Astrocyte of the spinal cord (primary cell): ENCODE measurements around the gene NCKAP5.

Experiments
- DNase-seq: peaks from one replicate; pipeline ENCODE4 v3.0.0; 2011; ENCODE audit warnings: low read depth, low spot score
- H3K4me3 ChIP-seq: 2 replicates; pipeline ENCODE4 v1.5.1; 2011; ENCODE audit warnings: low read depth, mild to moderate bottlenecking, low read length, moderate library complexity
- in situ Hi-C: cut with HindIII; loops from 2 replicates; pipeline ENCODE4 v1.10.0; 2017; ENCODE audit warnings: low sequenced_read_pairs
- TF ChIP-seq, protein P1 (sequence below): IDR thresholded peaks from 2 replicates; pipeline ENCODE4 v1.5.1; 2012; ENCODE audit warnings: low read depth, mild to moderate bottlenecking, low read length, inconsistent platforms

The NCKAP5 gene

DNA sequence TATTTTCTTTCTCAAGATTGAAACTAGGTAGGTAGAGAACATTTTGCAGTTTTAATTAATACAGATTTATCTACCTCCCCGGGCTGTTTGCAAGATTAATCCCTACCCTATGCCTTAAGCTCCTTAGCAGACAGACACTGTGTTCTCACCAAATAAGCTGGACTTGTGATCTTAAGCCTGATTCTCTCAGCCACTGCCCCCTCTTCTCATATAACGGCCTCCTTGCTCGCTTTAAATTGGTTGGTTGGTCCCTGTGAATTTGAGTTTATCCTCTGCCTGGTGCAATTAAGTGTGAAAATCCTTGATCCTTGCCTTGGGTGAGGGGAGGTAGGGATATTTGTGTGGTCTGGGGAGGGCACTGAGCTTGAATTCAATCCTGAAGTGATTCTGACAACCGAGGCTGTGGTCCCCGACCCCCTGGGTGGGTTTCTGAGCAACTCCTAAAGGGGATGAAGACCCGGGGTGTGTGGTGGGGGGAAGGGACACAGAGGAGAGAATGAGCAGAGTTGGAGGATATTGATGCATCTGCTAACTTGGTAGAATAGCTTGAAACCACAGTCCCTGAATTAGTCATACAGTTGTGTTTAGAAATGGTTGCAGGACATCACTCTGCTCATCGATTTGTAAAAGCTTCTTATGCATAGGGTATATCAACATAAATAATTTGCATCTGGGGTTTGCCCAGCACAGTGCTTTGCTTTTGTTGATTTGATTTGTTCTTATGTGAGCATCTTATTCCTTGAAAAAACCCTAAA, 36.9 kb upstream of the NCKAP5 start:
- in situ Hi-C loops, result no loop called here
- TF ChIP-seq, protein P1, sequence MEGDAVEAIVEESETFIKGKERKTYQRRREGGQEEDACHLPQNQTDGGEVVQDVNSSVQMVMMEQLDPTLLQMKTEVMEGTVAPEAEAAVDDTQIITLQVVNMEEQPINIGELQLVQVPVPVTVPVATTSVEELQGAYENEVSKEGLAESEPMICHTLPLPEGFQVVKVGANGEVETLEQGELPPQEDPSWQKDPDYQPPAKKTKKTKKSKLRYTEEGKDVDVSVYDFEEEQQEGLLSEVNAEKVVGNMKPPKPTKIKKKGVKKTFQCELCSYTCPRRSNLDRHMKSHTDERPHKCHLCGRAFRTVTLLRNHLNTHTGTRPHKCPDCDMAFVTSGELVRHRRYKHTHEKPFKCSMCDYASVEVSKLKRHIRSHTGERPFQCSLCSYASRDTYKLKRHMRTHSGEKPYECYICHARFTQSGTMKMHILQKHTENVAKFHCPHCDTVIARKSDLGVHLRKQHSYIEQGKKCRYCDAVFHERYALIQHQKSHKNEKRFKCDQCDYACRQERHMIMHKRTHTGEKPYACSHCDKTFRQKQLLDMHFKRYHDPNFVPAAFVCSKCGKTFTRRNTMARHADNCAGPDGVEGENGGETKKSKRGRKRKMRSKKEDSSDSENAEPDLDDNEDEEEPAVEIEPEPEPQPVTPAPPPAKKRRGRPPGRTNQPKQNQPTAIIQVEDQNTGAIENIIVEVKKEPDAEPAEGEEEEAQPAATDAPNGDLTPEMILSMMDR, result no peak
- H3K4me3 ChIP-seq, result no peak overlapping the region
- no peak for DNase-seq

DNA sequence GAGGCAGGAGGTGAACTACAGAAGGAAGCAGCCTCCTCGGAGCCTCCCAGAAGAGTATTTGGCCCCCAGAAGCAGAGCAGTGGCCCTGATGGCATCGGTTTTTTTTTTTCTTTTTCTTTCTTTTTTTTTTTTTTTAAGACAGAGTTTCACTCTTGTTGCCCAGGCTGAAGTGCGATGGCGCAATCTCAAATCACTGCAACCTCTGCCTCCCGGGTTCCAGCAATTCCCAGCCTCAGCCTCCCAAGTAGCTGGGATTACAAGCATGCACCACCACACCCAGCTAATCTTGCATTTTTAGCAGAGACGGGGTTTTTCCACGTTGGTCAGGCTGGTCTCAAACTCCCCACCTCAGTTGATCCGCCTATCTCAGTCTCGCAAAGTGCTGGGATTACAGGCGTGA, 34.8 kb upstream of the NCKAP5 start:
- in situ Hi-C loops, result no loop called here

DNA sequence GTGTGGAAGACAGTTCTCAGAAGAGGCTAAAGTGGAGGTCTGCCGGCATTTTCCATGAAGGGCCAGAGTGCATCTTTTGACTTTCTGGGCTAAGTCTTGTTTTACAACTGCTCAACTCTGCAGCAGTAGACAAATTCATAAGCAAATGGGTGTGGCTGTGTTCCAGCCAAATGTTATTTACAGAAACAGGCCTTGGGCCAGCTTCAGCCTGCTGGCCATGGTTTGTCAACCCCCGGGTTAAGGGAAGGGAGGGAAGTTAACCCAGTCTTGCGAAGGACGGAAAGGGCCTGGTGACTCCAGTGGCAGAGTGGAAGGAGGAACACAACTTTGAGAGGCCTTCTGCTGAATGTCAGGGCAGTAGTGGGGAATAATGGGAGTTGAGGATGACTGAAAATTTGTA, 34.3 kb upstream of the NCKAP5 start:
- in situ Hi-C loops, result no loop called here
- no peak for DNase-seq
- no peak overlapping the region for H3K4me3 ChIP-seq
- TF ChIP-seq, protein P1, result no peak

More for the DNA sequence above, 34.8 kb upstream of the NCKAP5 start:
- H3K4me3 ChIP-seq, result no peak overlapping the region
- DNase-seq, result no peak
- TF ChIP-seq, protein P1, result no peak

DNA sequence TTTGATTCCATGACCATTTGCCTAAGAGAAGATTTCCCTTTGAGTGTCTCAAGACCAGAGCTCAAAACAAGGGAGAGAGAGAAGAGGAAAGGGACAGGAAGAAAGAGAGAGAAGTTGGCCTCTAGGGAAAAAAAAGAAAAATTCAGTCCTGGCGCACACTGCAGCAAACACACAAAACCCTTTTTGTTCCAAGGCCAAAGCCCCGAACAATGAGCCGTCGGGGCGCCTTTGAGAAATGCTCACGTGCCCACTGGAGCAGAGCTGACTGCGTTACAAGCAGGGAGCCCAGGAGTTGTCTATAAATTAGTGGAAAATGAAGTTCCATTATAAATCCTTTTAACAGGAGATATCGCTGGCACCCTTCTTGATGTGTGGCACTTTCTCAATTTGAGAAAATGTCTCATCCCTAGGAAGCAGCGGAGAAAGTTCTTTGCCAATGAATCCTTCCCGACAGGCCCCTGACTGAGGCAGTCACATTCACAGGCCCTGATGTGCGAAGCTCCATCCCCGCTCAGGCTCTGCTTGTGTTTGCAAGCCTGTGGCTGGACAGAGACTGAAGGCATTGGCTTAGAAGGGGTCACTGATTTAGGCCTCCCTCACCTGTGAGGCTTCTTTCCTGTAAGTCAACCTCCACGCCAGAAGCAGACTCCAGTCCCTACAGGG, 32.1 kb upstream of the NCKAP5 start:
- no peak for DNase-seq
- TF ChIP-seq, protein P1, result no peak
- in situ Hi-C loops, result no loop called here
- H3K4me3 ChIP-seq, result no peak overlapping the region

DNA sequence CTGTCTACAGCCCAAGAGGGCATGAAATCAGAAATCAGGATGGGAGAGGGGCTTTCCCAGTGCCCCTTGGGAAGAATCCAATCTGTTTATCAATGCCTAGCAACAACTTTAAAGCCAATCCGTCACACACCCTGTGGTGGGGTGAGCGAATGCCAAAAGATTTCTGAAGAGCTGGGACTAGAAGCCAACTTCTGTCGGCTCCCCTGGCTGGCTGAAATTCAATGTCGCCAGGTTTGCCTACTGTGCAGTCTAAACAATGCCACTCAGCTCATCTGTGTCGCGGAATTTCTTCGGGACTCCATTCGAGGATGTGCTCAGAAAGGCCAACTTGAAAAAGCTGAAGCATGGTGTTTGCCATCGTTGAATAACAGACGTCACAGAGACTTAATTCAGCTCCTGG, 31.5 kb upstream of the NCKAP5 start:
- H3K4me3 ChIP-seq, result no peak overlapping the region
- in situ Hi-C loops, result no loop called here
- no peak for DNase-seq
- TF ChIP-seq, protein P1, result no peak

DNA sequence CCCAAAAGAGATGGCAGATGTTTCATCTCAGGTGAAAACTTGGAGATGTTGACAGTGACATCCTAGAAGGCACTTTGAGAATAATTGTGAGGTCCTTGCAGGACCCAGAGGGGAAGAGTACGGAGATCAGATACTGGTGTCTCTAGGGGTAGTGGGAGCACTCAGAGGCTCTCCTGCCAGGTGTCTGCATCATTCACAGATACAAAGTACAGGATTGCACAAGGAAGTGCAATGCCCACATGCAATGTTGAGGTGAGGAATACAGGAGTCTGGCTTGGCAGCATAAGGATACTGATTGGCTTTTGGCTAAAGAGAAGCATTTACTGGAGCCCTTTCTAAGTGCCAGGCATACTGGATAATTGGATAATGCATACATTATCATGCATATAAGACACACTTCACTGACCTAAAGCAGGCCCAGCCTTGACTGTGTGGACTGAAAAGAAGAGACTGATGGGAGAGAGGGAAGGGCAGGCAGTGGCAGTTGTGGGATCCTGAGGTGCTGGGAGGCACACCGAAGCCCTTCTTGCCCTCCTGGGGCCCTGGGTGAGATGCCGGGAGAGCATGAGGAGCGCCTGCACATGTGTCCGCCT, 31.0 kb upstream of the NCKAP5 start:
- in situ Hi-C loops, result no loop called here
- no peak for DNase-seq
- no peak overlapping the region for H3K4me3 ChIP-seq
- TF ChIP-seq, protein P1, result no peak
